ENCODE measurements around the gene ADD3.
"Not testable (repeated sequence)": the region's sequence is repeated elsewhere in the genome, so short reads cannot be mapped to it uniquely, and the experiment has no call there.

ADD3 gene

DNA sequence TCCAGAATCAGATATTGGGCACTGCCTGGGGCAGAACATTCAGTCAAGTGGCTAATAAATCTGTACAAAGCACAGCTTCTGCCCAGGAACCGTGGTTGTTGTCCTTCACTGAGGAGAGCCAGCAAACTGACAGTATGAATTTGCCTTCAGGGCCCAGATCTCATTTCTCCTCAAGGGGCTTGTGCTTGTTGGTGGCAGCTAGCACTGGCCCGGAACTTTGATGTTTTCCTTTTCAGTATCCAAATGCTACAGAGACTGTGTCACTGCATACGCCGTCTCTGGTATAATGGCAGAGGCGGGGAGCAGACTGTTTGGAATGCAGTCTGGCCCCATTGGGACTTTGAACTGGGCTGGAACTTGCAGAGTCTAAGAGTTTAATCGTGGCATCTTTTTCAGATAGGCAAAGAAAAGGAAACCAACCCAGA lies 30.4 kb upstream of the ADD3 start:
- DNase-seq: no peak

GRCh38 chr10:109978481-109978880 lies 29.3 kb upstream of the ADD3 start:
- DNase-seq: no peak

DNA sequence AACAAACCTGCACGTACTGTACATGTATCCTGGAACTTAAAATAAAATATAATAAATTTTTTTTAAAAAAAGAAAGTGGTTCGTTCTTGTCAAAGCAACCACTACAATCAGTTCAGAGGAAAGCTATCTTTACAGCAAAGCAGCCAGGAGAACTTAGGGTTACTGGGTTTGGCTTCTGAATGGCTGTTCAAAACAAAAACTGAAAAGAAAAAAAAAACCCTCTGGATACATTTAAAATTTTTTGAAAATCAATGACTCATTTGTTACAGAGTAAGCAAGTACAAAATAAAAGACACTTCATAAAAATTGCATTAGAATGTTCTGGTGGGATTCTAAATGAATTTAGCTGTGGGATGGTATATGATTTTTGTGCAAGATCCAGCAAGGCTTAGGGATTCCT lies 28.6 kb upstream of the ADD3 start:
- DNase-seq: no peak

GRCh38 chr10:109981650-109982049 lies 26.1 kb upstream of the ADD3 start:
- no peak for DNase-seq

- DNase-seq: no peak
Observed at GRCh38 chr10:109982123-109982522, 25.7 kb upstream of the ADD3 start.

GRCh38 chr10:109982812-109983211 lies 25.0 kb upstream of the ADD3 start:
- DNase-seq: no peak

GRCh38 chr10:109984013-109984412 lies 23.8 kb upstream of the ADD3 start:
- no peak for DNase-seq

- DNase-seq: not testable (repeated sequence)
Observed at GRCh38 chr10:109985768-109986167, 22.0 kb upstream of the ADD3 start.

DNA sequence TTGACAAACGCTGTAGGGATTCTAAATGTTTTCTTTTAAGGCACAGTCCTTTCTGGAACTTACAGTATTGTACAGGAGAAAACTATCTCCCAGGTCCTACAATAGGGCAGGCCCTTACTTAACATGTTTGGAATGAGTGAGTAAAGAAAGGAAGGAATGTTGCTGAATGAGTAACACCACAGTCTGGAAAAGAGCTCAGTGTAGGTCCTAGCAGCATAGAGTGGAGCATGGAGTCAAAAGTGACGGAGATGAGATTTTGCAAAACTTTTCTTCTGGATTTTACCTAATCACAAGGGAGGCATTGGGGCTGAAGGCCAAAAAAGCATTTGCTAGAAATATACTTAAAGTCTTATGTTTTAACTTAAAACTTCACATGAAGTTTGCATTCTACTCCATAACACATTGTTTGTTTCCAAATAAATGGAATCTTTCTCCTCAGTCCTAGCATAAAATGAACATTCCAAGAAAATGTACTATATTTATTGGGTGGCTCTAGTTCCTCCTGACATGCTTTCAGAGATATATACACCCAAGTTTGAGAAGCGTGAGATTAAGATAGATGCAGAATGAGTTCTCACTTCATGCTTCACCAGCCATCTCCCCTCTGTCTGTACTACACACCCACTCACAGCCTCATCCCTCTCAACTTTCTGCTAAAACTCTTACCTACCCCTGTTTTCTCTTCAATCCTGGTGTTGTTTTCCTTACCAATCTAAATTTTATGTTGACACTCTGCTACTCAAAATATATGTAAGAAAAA lies 20.2 kb upstream of the ADD3 start:
- DNase-seq: no peak

GRCh38 chr10:109988212-109988596 lies 19.6 kb upstream of the ADD3 start:
- no peak for DNase-seq

GRCh38 chr10:109991266-109991855 lies 16.4 kb upstream of the ADD3 start:
- no peak for DNase-seq

DNA sequence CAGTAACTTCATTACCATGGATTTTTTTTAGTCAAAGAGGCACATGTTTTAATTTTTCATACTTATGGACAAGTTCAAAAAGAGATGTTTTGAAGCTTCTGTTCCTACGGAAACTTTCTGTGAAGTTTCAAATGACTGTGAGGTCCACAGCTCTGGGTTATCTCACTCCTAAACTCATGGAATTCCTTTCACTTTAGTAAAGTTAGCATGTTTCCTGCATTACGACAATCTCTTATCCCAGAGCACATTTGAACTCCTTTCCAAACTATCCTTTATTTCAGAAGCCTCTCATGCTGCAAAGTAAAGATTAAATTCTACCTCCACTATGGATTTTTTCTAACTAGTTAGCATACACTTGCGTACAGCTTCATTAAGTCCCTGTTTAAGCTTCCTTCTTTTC lies 15.3 kb upstream of the ADD3 start:
- DNase-seq: no peak

DNA sequence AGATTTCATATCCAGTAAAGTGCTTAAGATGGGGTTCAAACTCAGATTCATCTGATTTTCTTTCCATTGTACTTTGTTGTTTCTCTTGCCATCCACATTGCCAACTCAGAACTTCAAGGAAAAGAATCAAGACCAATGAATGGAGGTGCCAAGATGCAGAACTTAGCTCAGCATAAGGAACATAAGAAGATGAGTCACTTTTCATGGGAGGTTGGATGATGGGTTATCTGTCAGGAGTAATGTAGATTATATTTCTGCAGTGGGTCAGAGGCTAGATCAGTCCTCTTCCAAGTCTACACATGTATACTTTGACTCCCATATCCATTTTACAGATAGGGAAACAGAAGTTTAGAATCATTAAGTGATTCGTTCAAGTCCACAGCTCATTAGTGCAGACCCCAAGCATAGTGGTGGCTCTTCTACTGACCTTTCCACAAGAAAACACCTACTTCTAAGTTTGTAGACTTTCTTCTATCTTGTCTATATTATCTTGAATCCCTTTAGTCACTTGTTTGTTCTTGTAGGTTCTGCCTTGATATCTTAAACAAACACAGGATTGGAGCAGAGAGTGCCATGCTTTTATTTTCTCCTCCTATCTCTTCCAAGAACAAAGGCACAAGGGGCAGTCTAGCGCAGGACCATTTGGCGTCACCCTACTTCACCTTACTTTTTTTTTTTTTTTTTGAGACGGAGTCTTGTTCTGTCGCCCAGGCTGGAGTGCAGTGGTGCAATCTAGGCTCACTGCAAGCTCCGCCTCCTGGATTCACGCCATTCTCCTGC lies 14.0 kb upstream of the ADD3 start:
- DNase-seq: no peak

DNA sequence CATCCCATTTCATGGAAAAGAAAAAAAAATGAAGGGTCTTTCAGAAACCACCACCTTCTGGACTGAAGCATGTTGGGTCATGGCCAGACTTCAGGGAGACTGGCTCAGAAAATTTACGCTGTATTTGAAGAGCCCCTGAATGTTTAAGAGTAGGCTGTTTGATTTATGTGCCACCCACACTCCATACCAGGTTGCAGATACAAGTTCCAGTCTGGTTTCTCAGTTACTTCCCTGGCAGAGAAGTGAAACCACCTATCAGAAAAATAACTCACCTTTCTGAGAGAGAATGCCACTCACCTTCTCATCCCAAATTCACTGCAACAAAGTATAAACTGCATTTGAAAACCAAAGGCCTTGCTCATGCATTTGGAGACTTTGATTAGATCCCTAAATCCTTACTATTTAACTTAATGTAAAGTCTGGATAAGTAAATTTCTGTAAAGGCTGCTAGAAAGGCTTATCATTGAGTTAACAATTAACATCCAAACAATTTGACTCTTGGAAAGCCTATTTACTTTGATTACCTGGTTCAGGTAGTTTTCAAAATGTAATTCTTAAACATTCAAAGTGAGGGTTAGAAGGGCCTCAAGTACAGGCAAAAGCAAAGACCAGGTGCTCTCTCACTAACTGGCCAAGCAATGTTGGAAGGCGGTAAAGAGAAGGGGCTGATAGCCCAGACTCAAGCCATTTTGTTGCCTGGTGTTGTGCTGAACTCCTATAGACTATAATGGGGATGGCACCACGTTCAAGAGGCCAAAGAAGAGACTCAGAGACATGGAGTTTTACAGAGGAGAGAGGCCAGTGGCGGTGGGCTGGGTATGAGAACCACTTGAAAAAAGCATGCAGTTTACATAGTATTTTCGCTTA lies 12.8 kb upstream of the ADD3 start:
- DNase-seq: no peak

GRCh38 chr10:109995595-109995994 lies 12.2 kb upstream of the ADD3 start:
- DNase-seq: no peak

GRCh38 chr10:109996225-109996624 lies 11.6 kb upstream of the ADD3 start:
- no peak for DNase-seq

DNA sequence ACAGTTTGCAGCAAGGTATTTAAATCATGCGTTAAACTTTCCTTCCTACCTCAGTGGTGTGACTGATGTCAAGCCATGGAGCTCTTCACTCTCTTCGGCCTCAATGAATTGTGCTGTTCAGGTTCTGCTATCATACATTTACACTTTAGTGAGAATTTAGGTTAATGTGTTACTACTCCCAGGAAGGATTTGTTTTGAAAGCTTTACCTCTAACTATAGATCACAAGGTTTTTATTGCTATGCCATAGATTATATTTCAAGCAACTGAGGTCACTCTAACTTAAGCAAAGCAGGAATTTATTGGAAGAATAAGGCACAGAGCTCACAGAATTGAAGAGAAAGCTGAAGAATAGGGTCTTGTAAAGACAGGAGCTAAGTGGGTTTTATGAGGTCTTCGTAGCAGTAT lies 11.0 kb upstream of the ADD3 start:
- no peak for DNase-seq

- DNase-seq: no peak
Observed at GRCh38 chr10:109997233-109997632, 10.6 kb upstream of the ADD3 start.

DNA sequence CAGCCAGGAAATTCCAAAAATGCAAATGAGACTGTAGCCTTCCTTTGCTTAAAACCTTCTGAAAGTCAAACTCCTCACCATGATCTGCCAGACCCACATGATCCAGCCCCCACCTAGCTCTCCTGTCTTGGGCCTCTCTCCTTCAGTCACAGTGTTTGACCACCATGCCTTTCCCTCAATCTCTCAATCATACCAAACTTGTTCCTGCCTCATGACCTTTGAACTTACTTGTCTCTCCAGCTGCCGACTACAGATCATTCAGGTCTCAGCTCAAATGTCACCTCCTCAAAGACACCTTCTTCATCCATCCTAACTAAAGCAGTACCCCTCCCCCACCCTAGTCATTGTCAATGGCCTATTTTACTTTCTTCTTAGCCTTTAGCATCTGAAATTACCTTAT lies 9.3 kb upstream of the ADD3 start:
- DNase-seq: no peak

DNA sequence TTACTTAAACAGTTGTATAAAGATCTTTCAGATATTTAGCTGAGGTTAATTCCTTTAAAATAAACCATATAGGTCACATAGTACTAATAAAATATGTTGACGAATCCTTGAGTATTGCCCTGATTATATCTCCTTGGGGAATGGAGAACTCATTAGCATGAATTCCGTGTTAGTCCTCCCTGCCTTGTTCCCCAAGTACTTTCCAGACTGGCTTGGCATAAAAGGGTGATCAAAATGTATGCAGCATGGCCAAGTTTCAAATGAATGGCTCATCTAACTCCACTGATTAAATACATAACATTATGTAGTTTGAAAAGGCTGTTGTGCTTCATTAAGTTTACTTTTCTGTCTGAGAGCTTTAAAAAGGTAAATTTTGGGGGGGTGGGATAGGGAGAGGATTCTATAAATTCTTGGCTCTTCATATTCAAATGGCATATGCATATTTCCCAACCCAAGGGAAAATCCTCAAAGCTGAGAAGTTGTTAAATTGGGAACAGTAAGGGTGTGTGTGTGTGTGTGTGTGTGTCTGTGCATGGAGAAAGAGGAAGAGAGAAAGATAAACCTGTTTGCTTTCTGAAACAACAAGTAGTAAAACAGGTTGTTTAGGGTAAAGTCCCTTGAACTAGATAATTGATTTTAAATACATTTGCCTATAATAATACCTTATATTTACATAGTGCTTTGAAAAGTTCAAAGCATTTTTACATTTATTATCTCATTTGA lies 4.8 kb upstream of the ADD3 start:
- DNase-seq: no peak

DNA sequence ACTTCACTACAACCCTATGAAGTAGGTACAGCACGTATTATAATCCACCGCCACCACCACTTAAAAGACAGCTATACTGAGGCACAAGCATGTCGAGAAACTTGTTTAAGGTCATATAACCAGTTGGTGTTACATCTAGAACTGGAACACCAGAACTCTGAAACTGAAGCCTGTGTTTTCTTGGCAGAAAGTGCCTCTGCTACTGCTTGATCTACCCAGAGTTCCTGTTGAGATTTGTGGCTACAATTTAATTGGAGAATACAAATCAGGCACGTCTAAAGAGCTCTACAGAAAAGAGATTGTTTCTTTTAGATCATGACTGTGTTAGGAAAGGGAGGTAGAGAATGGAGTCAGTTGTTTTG lies 4.3 kb upstream of the ADD3 start:
- DNase-seq: no peak

- DNase-seq: peak; percentile 25
Observed at GRCh38 chr10:110005719-110006118, 2.1 kb upstream of the ADD3 start.
